ENCODE measurements around the gene NLRC3. TPM values are rescaled to one million over a fixed set of nuclear protein-coding genes. Genes with fewer than 3 reads are reported as not detected.

Gene NLRC3
- total RNA-seq, 1 experiment from 2014 or later: 0.09 TPM

DNA sequence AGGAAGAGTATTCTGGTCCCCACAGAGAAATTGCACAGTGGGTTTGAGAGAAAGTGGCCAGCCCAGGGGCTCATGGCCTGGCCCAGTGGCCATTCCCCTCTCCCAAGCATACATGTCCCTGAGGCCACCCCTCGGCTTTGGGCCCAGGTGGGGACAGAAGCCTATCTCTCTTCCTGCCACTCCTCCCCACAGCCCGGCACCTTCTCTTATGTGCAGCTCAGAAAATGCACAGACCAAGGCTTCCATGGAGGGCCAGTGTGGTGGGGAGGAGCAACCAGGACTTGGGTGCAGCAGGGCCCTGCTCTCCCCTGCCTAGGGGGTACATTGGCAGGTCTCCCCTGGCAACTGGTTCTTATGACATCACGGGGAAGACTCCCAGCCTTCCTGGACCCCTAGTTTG, 82.0 kb downstream of the NLRC3 start, which contains the start of gene C16orf90:
Gene C16orf90 (minus strand): TSS at position 314 of the 400 bp plus-strand sequence. CDS start 68 bp downstream, at position 246.
- Histone ChIP-seq H3K27ac (ENCODE audit: low read depth, low read length, poor library complexity, severe bottlenecking) (no peak within 1 kb of the TSS), H3K36me3 (ENCODE audit: insufficient read depth, low read length, poor library complexity, severe bottlenecking) (no peaks in the 10 kb centered on the region), H3K4me3 (ENCODE audit: low read depth, low read length, poor library complexity, severe bottlenecking) (no peak within 1 kb of the TSS), H3K27me3 (replicated peaks; ENCODE audit: insufficient read depth, low read depth, low read length, poor library complexity) (no peaks in the 10 kb centered on the region), H3K4me1 (ENCODE audit: insufficient read depth, low read length, poor library complexity, severe bottlenecking) (no peaks in the 10 kb centered on the region), H3K9me3 (ENCODE audit: low read depth, low read length, poor library complexity, severe bottlenecking) (no peaks in the 10 kb centered on the region)
- POLR2A ChIA-PET (ENCODE audit: low non-redundant PET): no interaction called here
- no peak for DNase-seq (ENCODE audit: low spot score)
- no TSS peak for BruUV-seq (replicated peaks)
- intact Hi-C loops (cut with micrococcal nuclease; ENCODE audit: unreplicated experiment): no loop called here
- CTCF ChIA-PET: no interaction called here
- no peak for TF ChIP-seq EZH2 (IDR thresholded peaks at IDR 0.05; ENCODE audit: borderline replicate concordance, low read depth, low read length, poor library complexity, severe bottlenecking)
- TF ChIP-seq, protein P1, sequence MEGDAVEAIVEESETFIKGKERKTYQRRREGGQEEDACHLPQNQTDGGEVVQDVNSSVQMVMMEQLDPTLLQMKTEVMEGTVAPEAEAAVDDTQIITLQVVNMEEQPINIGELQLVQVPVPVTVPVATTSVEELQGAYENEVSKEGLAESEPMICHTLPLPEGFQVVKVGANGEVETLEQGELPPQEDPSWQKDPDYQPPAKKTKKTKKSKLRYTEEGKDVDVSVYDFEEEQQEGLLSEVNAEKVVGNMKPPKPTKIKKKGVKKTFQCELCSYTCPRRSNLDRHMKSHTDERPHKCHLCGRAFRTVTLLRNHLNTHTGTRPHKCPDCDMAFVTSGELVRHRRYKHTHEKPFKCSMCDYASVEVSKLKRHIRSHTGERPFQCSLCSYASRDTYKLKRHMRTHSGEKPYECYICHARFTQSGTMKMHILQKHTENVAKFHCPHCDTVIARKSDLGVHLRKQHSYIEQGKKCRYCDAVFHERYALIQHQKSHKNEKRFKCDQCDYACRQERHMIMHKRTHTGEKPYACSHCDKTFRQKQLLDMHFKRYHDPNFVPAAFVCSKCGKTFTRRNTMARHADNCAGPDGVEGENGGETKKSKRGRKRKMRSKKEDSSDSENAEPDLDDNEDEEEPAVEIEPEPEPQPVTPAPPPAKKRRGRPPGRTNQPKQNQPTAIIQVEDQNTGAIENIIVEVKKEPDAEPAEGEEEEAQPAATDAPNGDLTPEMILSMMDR (conservative IDR thresholded peaks at IDR 0.05; ENCODE audit: low read depth, low read length): no peak

DNA sequence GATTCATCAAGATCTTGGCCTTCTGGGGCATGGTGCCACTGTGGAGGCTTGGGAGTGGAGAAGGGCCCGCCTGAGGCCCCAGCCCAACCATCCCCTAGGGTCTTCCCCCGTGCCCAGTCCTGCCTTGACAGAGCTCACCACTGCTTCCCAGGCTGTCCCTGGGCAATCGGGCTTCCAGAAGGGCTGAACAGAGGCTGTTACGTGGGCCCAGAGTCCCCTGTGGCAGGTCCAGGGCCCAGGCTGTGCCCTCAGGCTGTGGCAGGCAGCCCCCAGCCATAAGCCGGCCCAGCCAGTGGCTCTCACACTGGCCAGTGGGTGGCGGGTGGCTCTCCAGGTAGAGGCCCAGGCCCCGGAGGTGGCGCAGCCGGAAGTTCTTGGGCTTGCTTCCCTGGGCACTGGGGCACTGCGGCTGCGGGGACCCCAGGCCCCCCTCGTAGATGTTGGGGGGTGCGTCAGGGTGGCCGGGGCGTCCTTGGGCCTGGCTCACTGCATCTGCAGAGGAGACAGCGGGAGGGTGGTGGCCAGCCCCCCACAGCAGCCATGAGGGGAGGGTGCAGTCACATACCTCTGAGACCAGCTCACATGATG, 82.7 kb downstream of the NLRC3 start:
- intact Hi-C loops (cut with micrococcal nuclease; ENCODE audit: unreplicated experiment): no loop called here
- Histone ChIP-seq H3K27ac (ENCODE audit: low read depth, low read length, poor library complexity, severe bottlenecking) (no peak overlapping the region), H3K4me3 (ENCODE audit: low read depth, low read length, poor library complexity, severe bottlenecking) (no peak overlapping the region), H3K9me3 (ENCODE audit: low read depth, low read length, poor library complexity, severe bottlenecking) (no peaks in the 10 kb centered on the region), H3K4me1 (ENCODE audit: insufficient read depth, low read length, poor library complexity, severe bottlenecking) (no peaks in the 10 kb centered on the region), H3K36me3 (ENCODE audit: insufficient read depth, low read length, poor library complexity, severe bottlenecking) (no peaks in the 10 kb centered on the region), H3K27me3 (replicated peaks; ENCODE audit: insufficient read depth, low read depth, low read length, poor library complexity) (no peaks in the 10 kb centered on the region)
- TF ChIP-seq EZH2 (IDR thresholded peaks at IDR 0.05; ENCODE audit: borderline replicate concordance, low read depth, low read length, poor library complexity, severe bottlenecking): no peak
- TF ChIP-seq, protein P1 (conservative IDR thresholded peaks at IDR 0.05; ENCODE audit: low read depth, low read length): no peak
- CTCF ChIA-PET: no interaction called here
- BruUV-seq (replicated peaks): no TSS peak
- DNase-seq (ENCODE audit: low spot score): no peak
- POLR2A ChIA-PET (ENCODE audit: low non-redundant PET): no interaction called here

DNA sequence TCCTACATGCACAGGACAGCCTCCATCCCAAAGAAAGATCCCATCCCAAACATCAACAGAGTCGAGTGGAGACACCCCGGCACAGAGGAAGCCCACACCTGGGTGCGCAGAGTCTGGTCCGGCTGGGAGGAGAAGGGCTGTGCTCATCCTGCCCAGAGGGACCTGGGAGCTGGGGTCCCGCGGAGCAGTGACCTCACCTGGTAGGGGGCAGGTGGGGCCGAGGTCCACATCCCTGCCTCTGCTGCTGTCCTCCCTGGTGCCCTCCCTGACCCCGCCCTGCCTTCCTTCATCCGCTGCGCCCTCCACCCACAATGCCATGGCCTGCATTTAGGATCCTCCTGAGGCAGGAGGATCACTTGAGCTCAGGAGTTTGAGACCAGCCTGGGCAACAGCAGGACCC, 84.8 kb downstream of the NLRC3 start:
- BruUV-seq (replicated peaks): no TSS peak
- Histone ChIP-seq H3K4me1 (ENCODE audit: insufficient read depth, low read length, poor library complexity, severe bottlenecking) (no peaks in the 10 kb centered on the region), H3K27me3 (replicated peaks; ENCODE audit: insufficient read depth, low read depth, low read length, poor library complexity) (no peaks in the 10 kb centered on the region), H3K27ac (ENCODE audit: low read depth, low read length, poor library complexity, severe bottlenecking) (no peak overlapping the region), H3K9me3 (ENCODE audit: low read depth, low read length, poor library complexity, severe bottlenecking) (no peaks in the 10 kb centered on the region), H3K36me3 (ENCODE audit: insufficient read depth, low read length, poor library complexity, severe bottlenecking) (no peaks in the 10 kb centered on the region), H3K4me3 (ENCODE audit: low read depth, low read length, poor library complexity, severe bottlenecking) (no peak overlapping the region)
- CTCF ChIA-PET: interaction anchor here (0.7 kb wide), 1 partner anchor 267 kb away, joined by 8 read pairs; no protein-coding TSS in a partner anchor
- DNase-seq (ENCODE audit: low spot score): no peak
- POLR2A ChIA-PET (ENCODE audit: low non-redundant PET): no interaction called here
- intact Hi-C loops (cut with micrococcal nuclease; ENCODE audit: unreplicated experiment): no loop called here
- TF ChIP-seq, protein P1 (conservative IDR thresholded peaks at IDR 0.05; ENCODE audit: low read depth, low read length): no peak
- TF ChIP-seq EZH2 (IDR thresholded peaks at IDR 0.05; ENCODE audit: borderline replicate concordance, low read depth, low read length, poor library complexity, severe bottlenecking): no peak
